ENCODE data around the gene NFATC3. TPM values are rescaled to one million over a fixed set of nuclear protein-coding genes. Genes with fewer than 3 reads are reported as not detected.

Gene NFATC3
- total RNA-seq, 4 donors from 2014 or later = 22.6 to 74.0 (median 48.4) TPM

DNA sequence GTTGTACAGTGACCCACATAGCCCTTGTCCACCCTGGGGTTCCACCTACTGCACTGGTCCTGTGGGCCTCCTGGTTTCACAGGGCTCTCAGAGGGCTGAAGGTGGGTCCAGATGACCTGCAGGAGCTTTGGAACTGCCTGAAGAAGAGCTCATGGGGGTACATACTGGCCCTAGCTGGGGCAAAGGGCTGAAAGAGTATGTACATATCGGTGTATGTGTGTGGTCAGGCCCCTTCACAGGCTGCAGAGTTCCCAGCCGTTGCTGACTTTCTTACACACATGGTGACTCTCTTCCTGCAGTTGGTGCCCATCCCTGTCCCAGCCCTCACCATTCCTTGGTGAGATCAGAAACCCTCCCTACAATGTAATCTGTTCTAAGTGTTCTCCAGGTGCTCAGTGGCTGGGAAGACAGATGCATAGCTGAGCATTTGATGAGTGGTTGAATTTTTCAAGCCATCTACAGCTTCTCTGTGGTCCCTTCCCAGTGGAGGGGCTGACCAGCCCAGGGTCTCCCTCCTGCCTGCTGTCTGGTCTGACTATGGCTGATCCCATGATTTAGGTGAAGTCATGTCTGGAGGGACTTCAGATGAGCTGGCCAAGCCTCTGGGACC is 2.4 kb upstream of the NFATC3 start:
- Histone ChIP-seq H3K36me3 (no peaks in the 10 kb centered on the region), H3K4me1 (peaks cover 8 to 17% of the 10 kb centered on the region in 2 donors)

GRCh38 chr16:68083239-68083781 is 1.9 kb upstream of the NFATC3 start:
- no peaks in the 10 kb centered on the region for H3K9me3 ChIP-seq
- H3K4me3 ChIP-seq = no peak overlapping the region
- TF ChIP-seq CTCF (IDR thresholded peaks at IDR 0.05) (no peak), POLR2A (IDR thresholded peaks at IDR 0.05) (no peak)
- intact Hi-C loops (cut with DNase I; ENCODE audit: low total_unique reads) = no loop called here
- peaks cover 8 to 17% of the 10 kb centered on the region in 2 donors for H3K4me1 ChIP-seq
- H3K27me3 ChIP-seq = no peaks in the 10 kb centered on the region
- H3K27ac ChIP-seq = peak overlapping the region; percentile 96 to 99
- DNase-seq = no peak
- H3K36me3 ChIP-seq = no peaks in the 10 kb centered on the region

More for the DNA sequence above, 2.4 kb upstream of the NFATC3 start:
- no peak for DNase-seq
- no peaks in the 10 kb centered on the region for H3K27me3 ChIP-seq
- intact Hi-C loops (cut with DNase I; ENCODE audit: low total_unique reads) = no loop called here
- no peaks in the 10 kb centered on the region for H3K9me3 ChIP-seq
- H3K27ac ChIP-seq = peak overlapping the region in 1 of 2 donors; percentile 32
- TF ChIP-seq POLR2A (IDR thresholded peaks at IDR 0.05) (no peak), CTCF (IDR thresholded peaks at IDR 0.05) (no peak)
- H3K4me3 ChIP-seq = no peak overlapping the region

- Histone ChIP-seq H3K36me3 (no peaks in the 10 kb centered on the region), H3K27me3 (no peaks in the 10 kb centered on the region), H3K4me1 (peaks cover 8 to 17% of the 10 kb centered on the region in 2 donors), H3K9me3 (no peaks in the 10 kb centered on the region), H3K27ac (peak overlapping the region; percentile 96 to 99), H3K4me3 (peak overlapping the region; percentile 47 to 68)
- TF ChIP-seq CTCF (IDR thresholded peaks at IDR 0.05) = no peak
- TF ChIP-seq POLR2A (IDR thresholded peaks at IDR 0.05) = no peak
- intact Hi-C loops (cut with DNase I; ENCODE audit: low total_unique reads) = no loop called here
- DNase-seq = no peak
Observed at GRCh38 chr16:68083861-68084503, 1.2 kb upstream of the NFATC3 start.

GRCh38 chr16:68084504-68085258 is 489 bp upstream of the NFATC3 start:
- intact Hi-C loops (cut with DNase I; ENCODE audit: low total_unique reads) = no loop called here
- peak overlapping the region; percentile 96 to 99 for H3K27ac ChIP-seq
- H3K9me3 ChIP-seq = no peaks in the 10 kb centered on the region
- H3K4me3 ChIP-seq = peak overlapping the region; percentile 47 to 68
- no peaks in the 10 kb centered on the region for H3K27me3 ChIP-seq
- peak; percentile 86 to 88 for DNase-seq
- TF ChIP-seq CTCF (IDR thresholded peaks at IDR 0.05) (peak in 2 of 4 experiments; percentile 20 to 27), POLR2A (IDR thresholded peaks at IDR 0.05) (peak; percentile 23 to 51)
- no peaks in the 10 kb centered on the region for H3K36me3 ChIP-seq
- H3K4me1 ChIP-seq = peaks cover 7 to 12% of the 10 kb centered on the region in 2 donors

Data from uterus (tissue), 4 donors.